Measurements from ENCODE around the gene CRB1. TPM values are rescaled to one million over a fixed set of nuclear protein-coding genes. Genes with fewer than 3 reads are reported as not detected.
A peak's percentile ranks its signal among the peaks of the same experiment; 100 is the strongest.

Gene CRB1
- total and polyA plus RNA-seq, 2 experiments from 2014 or later: 0.27 to 0.56 TPM

- no peak for TF ChIP-seq ZNF462 (CRISPR knock-in tag; IDR thresholded peaks at IDR 0.05)
- no peak for TF ChIP-seq JUNB (IDR thresholded peaks at IDR 0.05; ENCODE audit: unreplicated experiment)
- no peak for TF ChIP-seq ZNF114 (CRISPR knock-in tag; IDR thresholded peaks at IDR 0.05)
- no peak for TF ChIP-seq ZNF331 (CRISPR knock-in tag; IDR thresholded peaks at IDR 0.05; ENCODE audit: low read depth)
- no peak for TF ChIP-seq NANOG (IDR thresholded peaks at IDR 0.05; ENCODE audit: borderline replicate concordance)
- no peak for TF ChIP-seq CREB1 (CRISPR knock-in tag; IDR thresholded peaks at IDR 0.05; ENCODE audit: low read depth)
Observed at GRCh38 chr1:197363855-197364254, 95.8 kb downstream of the CRB1 start (continued).

GRCh38 chr1:197366996-197367395 lies 98.9 kb downstream of the CRB1 start:
- no peaks in the 10 kb centered on the region for H3F3A ChIP-seq (replicated peaks; ENCODE audit: low read depth)
- no peaks in the 10 kb centered on the region for H4K20me1 ChIP-seq (replicated peaks; ENCODE audit: insufficient read depth)
- H3K79me2 ChIP-seq (replicated peaks; ENCODE audit: insufficient read depth): no peaks in the 10 kb centered on the region
- no peaks in the 10 kb centered on the region for H3K9me3 Mint-ChIP-seq
- ATAC-seq (no peak), DNase-seq (ENCODE audit: low spot score) (no peak)
- H3K4me1 Mint-ChIP-seq: no peaks in the 10 kb centered on the region
- no peaks in the 10 kb centered on the region for H3K4me1 ChIP-seq (ENCODE audit: insufficient read depth)
- H3K27ac Mint-ChIP-seq: no peak overlapping the region
- no peak overlapping the region for H3K4me2 ChIP-seq
- no peaks in the 10 kb centered on the region for H3K36me3 ChIP-seq (ENCODE audit: insufficient read depth)
- H3K4me3 Mint-ChIP-seq: no peak overlapping the region
- H3K27me3 Mint-ChIP-seq (ENCODE audit: insufficient read depth, low read depth, poor library complexity): no peaks in the 10 kb centered on the region
- TF ChIP-seq CTCF (conservative IDR thresholded peaks at IDR 0.05; ENCODE audit: low read depth in 2 of 2): 0 out of 4 replicates have a peak, but pooled peaks of 1 of the 2 experiments have one; percentile 3
- TF ChIP-seq POLR2AphosphoS5 (IDR thresholded peaks at IDR 0.05; ENCODE audit: low read depth): no peak
- no peaks in the 10 kb centered on the region for H3K36me3 Mint-ChIP-seq (ENCODE audit: low read depth)
- H3K4me3 ChIP-seq: no peak overlapping the region
- H3K9me2 ChIP-seq (ENCODE audit: insufficient read depth): no peaks in the 10 kb centered on the region
- no peaks in the 10 kb centered on the region for H3K27me3 ChIP-seq (ENCODE audit: insufficient read depth)
- no peak overlapping the region for H3K27ac ChIP-seq (ENCODE audit: low read depth)
- H2AFZ ChIP-seq: no peak overlapping the region
